ENCODE measurements around the gene SLC2A8.

SLC2A8 gene

GRCh38 chr9:127406799-127407491 is 10.0 kb downstream of the SLC2A8 start:
- no peak for DNase-seq (ENCODE audit: insufficient read length)
- TF ChIP-seq POLR2A (IDR thresholded peaks at IDR 0.05; ENCODE audit: low read depth, low read length): no peak
- TF ChIP-seq TAF1 (IDR thresholded peaks at IDR 0.05; ENCODE audit: borderline replicate concordance, low read depth, low read length): no peak
- no peak for TF ChIP-seq POLR2AphosphoS5 (IDR thresholded peaks at IDR 0.05; ENCODE audit: low read depth, low read length)
- FAIRE-seq: no peak

- no peak for DNase-seq (ENCODE audit: insufficient read length)
- no peak for TF ChIP-seq TAF1 (IDR thresholded peaks at IDR 0.05; ENCODE audit: borderline replicate concordance, low read depth, low read length)
- no peak for FAIRE-seq
Measured at GRCh38 chr9:127407492-127407843, 10.5 kb downstream of the SLC2A8 start.

GRCh38 chr9:127411122-127411521 is 14.2 kb downstream of the SLC2A8 start:
- no peak for TF ChIP-seq TAF1 (IDR thresholded peaks at IDR 0.05; ENCODE audit: borderline replicate concordance, low read depth, low read length)
- no peak for TF ChIP-seq POLR2A (IDR thresholded peaks at IDR 0.05; ENCODE audit: low read depth, low read length)
- TF ChIP-seq POLR2AphosphoS5 (IDR thresholded peaks at IDR 0.05; ENCODE audit: low read depth, low read length): no peak

GRCh38 chr9:127415141-127415540 is 18.2 kb downstream of the SLC2A8 start:
- no peak for FAIRE-seq
- DNase-seq (ENCODE audit: insufficient read length): no peak
- TF ChIP-seq TAF1 (IDR thresholded peaks at IDR 0.05; ENCODE audit: borderline replicate concordance, low read depth, low read length) (no peak), POLR2AphosphoS5 (IDR thresholded peaks at IDR 0.05; ENCODE audit: low read depth, low read length) (no peak), POLR2A (IDR thresholded peaks at IDR 0.05; ENCODE audit: low read depth, low read length) (no peak)

More at GRCh38 chr9:127411122-127411521, 14.2 kb downstream of the SLC2A8 start:
- no peak for DNase-seq (ENCODE audit: insufficient read length)
- no peak for FAIRE-seq

- FAIRE-seq: no peak
- no peak for DNase-seq (ENCODE audit: insufficient read length)
- no peak for TF ChIP-seq TAF1 (IDR thresholded peaks at IDR 0.05; ENCODE audit: borderline replicate concordance, low read depth, low read length)
- TF ChIP-seq POLR2A (IDR thresholded peaks at IDR 0.05; ENCODE audit: low read depth, low read length): no peak
- TF ChIP-seq POLR2AphosphoS5 (IDR thresholded peaks at IDR 0.05; ENCODE audit: low read depth, low read length): no peak
Measured at GRCh38 chr9:127415657-127416056, 18.7 kb downstream of the SLC2A8 start.

GRCh38 chr9:127417131-127418036 is 20.4 kb downstream of the SLC2A8 start:
- FAIRE-seq (no peak), DNase-seq (ENCODE audit: insufficient read length) (no peak)
- no peak for TF ChIP-seq POLR2A (IDR thresholded peaks at IDR 0.05; ENCODE audit: low read depth, low read length)
- TF ChIP-seq TAF1 (IDR thresholded peaks at IDR 0.05; ENCODE audit: borderline replicate concordance, low read depth, low read length): no peak
- no peak for TF ChIP-seq POLR2AphosphoS5 (IDR thresholded peaks at IDR 0.05; ENCODE audit: low read depth, low read length)

- TF ChIP-seq POLR2AphosphoS5 (IDR thresholded peaks at IDR 0.05; ENCODE audit: low read depth, low read length): no peak
- no peak for TF ChIP-seq TAF1 (IDR thresholded peaks at IDR 0.05; ENCODE audit: borderline replicate concordance, low read depth, low read length)
- TF ChIP-seq POLR2A (IDR thresholded peaks at IDR 0.05; ENCODE audit: low read depth, low read length): no peak
- DNase-seq (ENCODE audit: insufficient read length): peak; percentile 45
- FAIRE-seq: no peak
Measured at GRCh38 chr9:127418037-127418471, 21.1 kb downstream of the SLC2A8 start.

- no peak for FAIRE-seq
- TF ChIP-seq TAF1 (IDR thresholded peaks at IDR 0.05; ENCODE audit: borderline replicate concordance, low read depth, low read length): no peak
- no peak for TF ChIP-seq POLR2AphosphoS5 (IDR thresholded peaks at IDR 0.05; ENCODE audit: low read depth, low read length)
- no peak for TF ChIP-seq POLR2A (IDR thresholded peaks at IDR 0.05; ENCODE audit: low read depth, low read length)
- DNase-seq (ENCODE audit: insufficient read length): no peak
Measured at GRCh38 chr9:127419348-127419747, 22.4 kb downstream of the SLC2A8 start.

GRCh38 chr9:127421057-127421456 is 24.1 kb downstream of the SLC2A8 start:
- no peak for FAIRE-seq
- TF ChIP-seq POLR2A (IDR thresholded peaks at IDR 0.05; ENCODE audit: low read depth, low read length) (no peak), TAF1 (IDR thresholded peaks at IDR 0.05; ENCODE audit: borderline replicate concordance, low read depth, low read length) (no peak), POLR2AphosphoS5 (IDR thresholded peaks at IDR 0.05; ENCODE audit: low read depth, low read length) (no peak)

GRCh38 chr9:127422133-127422782 is 25.3 kb downstream of the SLC2A8 start:
- TF ChIP-seq POLR2AphosphoS5 (IDR thresholded peaks at IDR 0.05; ENCODE audit: low read depth, low read length): no peak
- no peak for FAIRE-seq

More at GRCh38 chr9:127421057-127421456, 24.1 kb downstream of the SLC2A8 start:
- no peak for DNase-seq (ENCODE audit: insufficient read length)

GRCh38 chr9:127422787-127423186 is 25.8 kb downstream of the SLC2A8 start:
- DNase-seq (ENCODE audit: insufficient read length) (no peak), FAIRE-seq (no peak)
- TF ChIP-seq POLR2AphosphoS5 (IDR thresholded peaks at IDR 0.05; ENCODE audit: low read depth, low read length): no peak
- no peak for TF ChIP-seq POLR2A (IDR thresholded peaks at IDR 0.05; ENCODE audit: low read depth, low read length)
- TF ChIP-seq TAF1 (IDR thresholded peaks at IDR 0.05; ENCODE audit: borderline replicate concordance, low read depth, low read length): no peak

More at GRCh38 chr9:127422133-127422782, 25.3 kb downstream of the SLC2A8 start:
- no peak for DNase-seq (ENCODE audit: insufficient read length)

Data from GM12892 (cell line).